GM12873 (cell line): Measurements from ENCODE around the gene RGS6.

Experiments used
- TF ChIP-seq, protein P1 (sequence below): IDR thresholded peaks from 2 replicates; pipeline ENCODE4 v1.5.1; 2012; ENCODE audit warnings: low read depth, mild to moderate bottlenecking, moderate library complexity, low read length, control low read depth; ENCODE audit not compliant: insufficient read depth; ENCODE audit errors: missing control alignments

Gene RGS6

DNA sequence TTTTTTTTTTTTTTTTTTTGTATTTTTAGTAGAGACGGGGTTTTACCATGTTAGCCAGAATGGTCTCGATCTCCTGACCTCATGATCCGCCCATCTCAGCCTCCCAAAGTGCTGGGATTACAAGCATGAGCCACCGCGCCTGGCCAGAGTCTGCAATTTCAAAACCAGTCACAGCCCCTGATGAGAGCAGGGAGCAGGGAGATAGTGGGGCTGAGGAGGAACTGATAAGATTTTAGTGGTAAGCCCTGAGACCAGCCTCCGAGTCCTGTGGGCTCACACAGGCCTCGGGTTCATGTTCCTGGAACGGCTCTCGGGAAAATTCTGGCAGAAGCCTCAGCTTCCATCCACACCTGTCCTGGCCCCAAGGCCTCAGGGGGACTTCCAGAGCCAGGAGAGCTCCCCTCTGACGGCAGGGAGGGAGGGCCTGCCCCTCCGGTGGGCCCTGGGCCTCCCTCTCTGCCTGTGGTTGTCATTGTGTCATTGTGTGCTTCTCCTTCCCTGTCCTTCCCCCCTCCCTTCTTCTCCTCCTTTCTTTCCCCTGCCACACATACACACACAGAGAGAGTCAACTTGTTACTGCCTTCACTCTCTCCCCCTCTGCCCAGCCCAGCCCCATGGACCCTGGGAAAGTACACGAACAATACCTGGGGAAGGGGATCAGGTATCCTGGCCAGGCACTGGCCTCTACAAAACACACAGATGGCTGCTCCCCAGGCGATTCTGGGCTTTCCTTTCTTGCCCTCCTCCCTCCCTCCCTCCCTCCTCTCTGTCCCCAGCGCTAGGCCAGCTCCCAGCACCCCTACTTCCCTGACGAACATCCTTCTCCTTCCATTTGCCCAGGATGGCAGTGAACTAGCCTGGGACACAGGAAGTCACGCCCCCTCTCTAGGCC is 667.6 kb downstream of the RGS6 start:
- TF ChIP-seq, protein P1, sequence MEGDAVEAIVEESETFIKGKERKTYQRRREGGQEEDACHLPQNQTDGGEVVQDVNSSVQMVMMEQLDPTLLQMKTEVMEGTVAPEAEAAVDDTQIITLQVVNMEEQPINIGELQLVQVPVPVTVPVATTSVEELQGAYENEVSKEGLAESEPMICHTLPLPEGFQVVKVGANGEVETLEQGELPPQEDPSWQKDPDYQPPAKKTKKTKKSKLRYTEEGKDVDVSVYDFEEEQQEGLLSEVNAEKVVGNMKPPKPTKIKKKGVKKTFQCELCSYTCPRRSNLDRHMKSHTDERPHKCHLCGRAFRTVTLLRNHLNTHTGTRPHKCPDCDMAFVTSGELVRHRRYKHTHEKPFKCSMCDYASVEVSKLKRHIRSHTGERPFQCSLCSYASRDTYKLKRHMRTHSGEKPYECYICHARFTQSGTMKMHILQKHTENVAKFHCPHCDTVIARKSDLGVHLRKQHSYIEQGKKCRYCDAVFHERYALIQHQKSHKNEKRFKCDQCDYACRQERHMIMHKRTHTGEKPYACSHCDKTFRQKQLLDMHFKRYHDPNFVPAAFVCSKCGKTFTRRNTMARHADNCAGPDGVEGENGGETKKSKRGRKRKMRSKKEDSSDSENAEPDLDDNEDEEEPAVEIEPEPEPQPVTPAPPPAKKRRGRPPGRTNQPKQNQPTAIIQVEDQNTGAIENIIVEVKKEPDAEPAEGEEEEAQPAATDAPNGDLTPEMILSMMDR, result no peak

DNA sequence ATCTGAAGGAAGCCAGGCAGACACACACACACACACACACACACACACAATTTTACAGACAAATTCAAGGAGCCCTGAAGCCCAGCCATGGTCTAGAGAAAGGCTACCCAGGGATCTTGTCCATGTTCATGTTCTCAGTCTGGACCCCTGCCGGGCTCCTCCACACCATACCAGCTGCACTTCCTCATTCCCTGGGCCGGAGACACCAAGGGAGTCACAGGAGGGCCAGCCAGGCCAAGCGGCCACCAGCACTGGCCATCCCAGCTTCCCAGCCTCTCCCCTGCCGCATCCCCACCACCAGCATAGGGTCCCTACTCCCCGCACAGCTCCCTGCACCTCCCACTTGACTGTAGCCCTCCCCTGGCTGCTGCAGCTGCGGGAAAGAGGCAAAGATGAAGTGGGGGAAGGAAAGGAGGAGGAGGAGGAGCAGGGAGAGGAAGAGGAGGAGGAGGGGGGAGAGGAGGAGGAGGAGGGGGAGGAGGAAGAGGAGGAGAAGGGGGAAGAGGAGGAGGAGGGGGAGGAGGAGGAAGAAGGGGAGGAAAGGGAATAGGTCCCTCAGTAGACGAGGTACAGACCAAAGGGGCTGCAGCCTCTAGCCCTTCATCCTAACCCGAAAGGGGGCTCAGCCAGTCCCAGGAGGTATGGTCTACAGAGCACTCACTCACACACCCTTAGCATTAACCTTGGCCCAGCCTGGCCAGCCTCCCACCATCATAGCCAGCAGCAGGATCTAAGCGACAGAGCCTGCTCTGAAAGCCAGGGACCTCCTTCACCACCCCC is 668.5 kb downstream of the RGS6 start:
- TF ChIP-seq, protein P1, result no peak

DNA sequence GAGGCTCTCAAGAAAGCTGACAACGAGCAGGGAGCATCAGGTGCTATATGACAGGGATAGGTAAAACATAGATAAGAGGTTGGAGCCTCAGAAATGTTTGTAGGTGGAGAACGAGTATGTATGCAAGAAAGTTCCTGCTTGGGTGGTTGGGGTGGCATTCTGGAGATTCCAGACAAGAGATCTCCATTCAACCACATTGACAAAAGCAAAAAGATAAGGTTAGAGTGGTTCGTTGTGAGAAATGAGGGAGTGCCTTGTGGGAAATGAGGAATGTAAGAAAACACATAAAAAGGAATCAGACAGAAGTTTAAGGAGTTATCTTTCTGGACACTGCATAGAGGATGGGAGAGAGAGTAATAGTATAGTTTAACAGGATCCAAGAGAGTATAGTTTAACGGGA is 671.4 kb downstream of the RGS6 start:
- TF ChIP-seq, protein P1, result no peak

DNA sequence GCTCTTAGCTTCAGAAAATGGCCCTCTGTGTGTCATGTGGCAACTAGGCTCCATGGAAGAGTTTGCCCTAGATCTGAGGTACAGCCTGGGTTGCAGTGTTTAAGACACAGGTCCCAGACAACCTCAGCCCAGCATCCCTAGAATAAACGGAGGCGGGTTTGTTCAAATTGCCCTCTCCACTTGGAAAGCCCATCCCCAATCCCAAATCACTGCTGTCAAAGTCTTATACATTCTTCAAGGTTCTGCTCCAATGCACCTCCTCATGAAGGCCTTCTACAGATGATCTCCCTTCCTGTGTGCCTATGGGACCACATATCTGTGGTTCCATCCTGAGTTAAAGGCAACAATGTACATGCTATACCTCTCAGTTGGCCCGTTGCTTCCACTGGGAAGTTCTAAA is 671.9 kb downstream of the RGS6 start:
- TF ChIP-seq, protein P1, result no peak

DNA sequence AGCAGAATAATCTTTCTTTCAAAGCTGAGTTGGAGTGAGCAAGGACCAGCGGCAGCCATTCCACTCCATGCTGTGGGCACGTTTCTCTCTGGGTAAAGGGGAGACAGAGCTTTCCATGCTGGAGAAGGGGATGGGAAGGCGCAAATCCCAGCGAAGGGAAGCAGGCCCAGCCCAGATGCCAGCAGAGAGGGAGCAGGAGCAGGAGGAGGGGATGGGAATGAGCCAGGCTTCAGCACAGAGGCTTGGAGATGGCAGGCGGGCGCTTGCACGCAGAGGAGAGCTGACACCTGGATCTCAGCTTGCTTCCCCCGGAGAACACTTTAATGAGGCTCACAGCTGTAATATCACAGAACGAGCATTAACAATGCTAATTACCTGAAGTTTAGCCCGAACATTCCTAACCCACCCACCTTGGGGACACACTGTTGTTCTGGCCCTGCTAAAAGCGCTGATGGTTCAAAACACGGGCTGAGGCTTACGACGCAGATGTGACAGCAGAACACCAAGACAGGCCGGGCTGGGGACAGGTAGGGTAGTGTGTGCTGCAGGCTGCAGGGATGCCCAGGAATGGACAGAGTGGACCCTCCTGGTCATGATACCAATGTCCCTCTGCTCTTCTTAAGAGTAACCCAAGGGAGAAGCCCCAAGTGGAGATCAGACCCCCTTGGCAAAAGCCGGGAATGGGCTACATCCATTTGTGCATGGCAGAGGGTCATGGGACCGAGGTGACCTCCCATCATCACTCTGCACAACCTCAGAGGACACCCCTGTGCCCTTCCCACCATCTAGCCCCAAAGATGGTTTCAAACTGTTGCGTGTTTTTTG is 673.1 kb downstream of the RGS6 start:
- TF ChIP-seq, protein P1, result no peak

DNA sequence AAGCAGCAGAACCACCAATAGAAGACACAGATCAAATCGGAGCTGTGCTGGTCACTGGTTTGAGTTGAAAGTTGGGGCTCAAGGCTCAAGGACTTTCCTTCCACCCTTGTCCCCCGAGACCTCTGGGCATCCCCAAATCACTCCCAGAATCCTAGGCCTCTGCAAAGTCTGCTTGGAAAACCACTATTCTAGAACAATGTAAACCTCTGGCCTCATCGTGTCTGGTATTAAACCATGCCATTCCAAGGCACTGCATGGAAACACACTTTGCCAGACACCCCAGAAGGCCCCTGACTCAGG is 673.6 kb downstream of the RGS6 start:
- TF ChIP-seq, protein P1, result no peak

DNA sequence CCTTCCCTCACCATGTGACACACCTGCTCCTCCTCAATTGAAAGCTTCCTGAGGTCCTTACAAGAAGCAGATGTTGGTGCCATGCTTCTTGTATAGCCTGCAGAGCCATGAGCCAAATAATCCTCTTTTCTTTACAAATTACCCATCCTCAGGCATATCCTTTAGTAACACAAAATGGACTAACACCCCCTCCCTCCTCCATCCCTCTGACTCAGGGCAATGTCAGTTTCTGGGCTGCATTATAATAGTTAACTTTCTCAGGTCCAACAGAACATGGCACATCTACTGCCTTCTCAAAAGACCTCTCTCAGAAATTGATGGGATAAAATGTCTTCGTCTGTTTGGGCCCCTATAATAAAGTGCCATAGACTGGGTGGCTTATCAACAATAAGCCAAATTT is 674.6 kb downstream of the RGS6 start:
- TF ChIP-seq, protein P1, result no peak
